NB4 (cell line): ENCODE results near the gene HGD.

Experiments used
- DNase-seq: peaks from one replicate; pipeline ENCODE4 v3.0.0; 2010; ENCODE audit warnings: low read depth
- H3K4me3 ChIP-seq: one replicate; pipeline ENCODE4 v1.5.1; 2011; ENCODE audit warnings: mild to moderate bottlenecking, low read depth, low read length, moderate library complexity
- CTCF ChIP-seq: IDR thresholded peaks from one replicate; pipeline ENCODE4 v1.5.1; 2012; ENCODE audit warnings: low read depth, low read length
- MYC ChIP-seq: IDR thresholded peaks from 2 replicates; pipeline ENCODE4 v1.6.1; 2011; ENCODE audit warnings: low read depth, low read length
- POLR2A ChIP-seq: IDR thresholded peaks from 2 replicates; pipeline ENCODE4 v1.6.1; 2011; ENCODE audit warnings: mild to moderate bottlenecking; ENCODE audit not compliant: insufficient read length; ENCODE audit errors: extremely low read depth
- TF ChIP-seq, protein P1 (sequence below): IDR thresholded peaks from 2 replicates; pipeline ENCODE4 v1.6.1; 2011; ENCODE audit warnings: low read depth, low read length

The HGD gene

DNA sequence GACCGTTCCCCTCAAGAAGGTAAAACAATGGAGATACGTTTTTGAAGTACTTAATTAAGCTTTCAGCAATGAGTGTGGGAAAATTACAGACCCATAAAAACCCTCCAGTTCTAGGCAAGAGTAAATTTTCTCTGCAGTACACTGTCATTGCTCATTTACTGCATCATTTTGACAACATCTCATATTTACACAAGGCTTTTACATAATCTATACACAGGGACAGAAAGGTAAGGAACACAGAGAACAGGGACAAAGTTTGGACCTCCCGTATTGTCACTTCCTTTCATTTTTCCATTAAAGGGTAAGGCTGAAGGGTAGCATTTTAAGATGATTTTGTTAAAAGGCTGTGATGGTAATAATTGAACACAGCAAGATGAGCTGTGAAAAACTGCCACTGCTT lies 7.4 kb upstream of the HGD start:
- H3K4me3 ChIP-seq: no peak overlapping the region
- TF ChIP-seq, protein P1, sequence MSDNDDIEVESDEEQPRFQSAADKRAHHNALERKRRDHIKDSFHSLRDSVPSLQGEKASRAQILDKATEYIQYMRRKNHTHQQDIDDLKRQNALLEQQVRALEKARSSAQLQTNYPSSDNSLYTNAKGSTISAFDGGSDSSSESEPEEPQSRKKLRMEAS: no peak
- no peak for TF ChIP-seq POLR2A
- TF ChIP-seq MYC: no peak
- DNase-seq: no peak

GRCh38 chr3:120688121-120688520 lies 6.1 kb upstream of the HGD start:
- H3K4me3 ChIP-seq: no peak overlapping the region
- no peak for DNase-seq

DNA sequence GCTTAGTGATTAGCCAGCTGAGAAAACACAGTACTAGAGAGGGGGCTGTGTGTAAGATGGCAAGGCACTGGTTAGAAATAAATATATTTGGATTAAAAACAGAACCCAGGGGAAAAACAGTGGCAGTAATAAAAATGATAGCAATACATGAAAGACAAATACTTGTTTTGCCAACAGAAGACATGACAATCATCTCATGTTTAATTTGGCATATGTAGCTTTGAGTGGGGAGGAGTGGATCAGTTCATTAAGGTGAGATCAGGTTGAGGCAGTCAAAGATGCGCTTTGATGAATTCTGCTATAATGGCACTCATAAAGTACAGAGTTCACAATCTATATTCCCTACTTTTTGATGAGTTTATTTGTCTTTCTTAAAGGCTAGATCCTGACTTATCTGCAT lies 3.4 kb upstream of the HGD start:
- no peak overlapping the region for H3K4me3 ChIP-seq
- TF ChIP-seq MYC (no peak), CTCF (no peak)
- TF ChIP-seq, protein P1: no peak
- no peak for DNase-seq

More at GRCh38 chr3:120688121-120688520, 6.1 kb upstream of the HGD start:
- TF ChIP-seq MYC (no peak), CTCF (no peak), POLR2A (no peak)
- TF ChIP-seq, protein P1: no peak

- H3K4me3 ChIP-seq: no peak overlapping the region
- TF ChIP-seq CTCF (no peak), POLR2A (no peak)
- TF ChIP-seq, protein P1: no peak
- no peak for DNase-seq
These were observed 2.9 kb upstream of the HGD start for GRCh38 chr3:120684896-120685295.

GRCh38 chr3:120683671-120684301 lies 1.7 kb upstream of the HGD start:
- H3K4me3 ChIP-seq: no peak overlapping the region
- DNase-seq: no peak
- TF ChIP-seq POLR2A: no peak
- TF ChIP-seq, protein P1: no peak
- TF ChIP-seq CTCF: no peak
- no peak for TF ChIP-seq MYC

DNA sequence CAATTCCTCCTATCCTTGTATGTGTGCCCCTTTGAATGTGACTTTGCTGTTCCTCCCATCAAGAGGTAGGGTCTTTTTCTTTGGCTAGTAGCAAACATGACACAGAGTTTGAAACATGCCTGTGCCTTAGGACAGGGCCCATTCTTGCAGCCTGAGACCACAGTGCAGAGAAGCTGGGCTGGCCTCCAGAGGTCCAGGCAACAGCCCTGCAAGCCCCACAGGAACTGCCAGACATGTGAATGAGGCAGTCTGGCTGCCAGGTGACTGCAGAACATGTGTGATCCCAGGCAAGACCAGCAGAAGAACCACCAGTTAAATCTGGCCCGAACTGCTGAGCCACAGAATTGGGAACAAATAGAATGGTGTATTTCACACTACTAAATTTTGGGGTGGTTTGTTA lies 1.2 kb upstream of the HGD start:
- no peak overlapping the region for H3K4me3 ChIP-seq
- TF ChIP-seq MYC (no peak), POLR2A (no peak), CTCF (no peak)
- TF ChIP-seq, protein P1: no peak
- no peak for DNase-seq
